ENCODE results near the gene TAF6L. TPM values are rescaled to one million over a fixed set of nuclear protein-coding genes. Genes with fewer than 3 reads are reported as not detected.

Gene TAF6L
- total and polyA plus RNA-seq, 9 of the 15 experiments (the other 6 are each of a cell fraction or from before 2014, with no cell fraction given), result 0.04 to 45.5 (median 20.8) TPM

DNA sequence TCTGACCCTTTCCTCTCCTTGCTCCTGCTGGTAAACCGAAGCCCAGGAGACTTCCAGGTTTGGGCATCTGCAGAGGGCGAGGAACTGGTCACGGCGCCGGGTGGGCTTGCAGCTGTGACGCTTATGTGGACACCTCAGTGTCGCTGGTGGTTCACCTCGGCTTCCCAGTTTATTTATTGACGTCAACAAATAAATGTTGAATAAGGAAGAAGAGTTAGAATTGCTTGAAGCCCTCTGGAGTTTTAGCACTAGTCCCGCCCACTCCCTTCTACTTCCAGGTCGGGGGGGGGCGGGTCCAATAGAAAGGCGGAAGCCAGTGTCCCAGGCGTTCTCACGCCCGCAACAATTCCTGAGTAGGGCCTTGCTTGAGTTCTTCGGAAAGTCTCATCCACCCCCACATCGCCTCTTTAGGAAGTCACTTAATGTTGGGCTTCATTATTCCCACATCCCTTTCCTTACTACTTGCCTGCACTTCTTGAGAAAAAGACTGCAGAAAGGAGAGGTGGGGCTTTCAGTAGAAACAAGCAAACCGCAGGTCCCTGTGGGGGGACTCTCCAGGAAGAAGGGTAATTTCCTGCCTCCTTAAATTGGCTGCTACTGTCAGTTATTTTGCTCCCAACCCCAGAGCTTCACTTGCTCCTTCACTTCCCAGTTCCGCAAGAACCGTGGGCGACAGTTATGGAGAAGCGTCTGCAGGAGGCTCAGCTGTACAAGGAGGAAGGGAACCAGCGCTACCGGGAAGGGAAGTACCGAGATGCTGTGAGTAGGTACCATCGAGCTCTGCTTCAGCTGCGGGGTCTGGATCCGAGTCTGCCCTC lies 42.8 kb upstream of the TAF6L start, which contains the start of gene TTC9C (continued):
- TF ChIP-seq SIX5 (IDR thresholded peaks at IDR 0.05; ENCODE audit: borderline replicate concordance in 1 of 2, insufficient read depth in 1 of 2, low read depth in 1 of 2, low read length in 2 of 2) (no peak), FOXP1 (CRISPR knock-in tag; IDR thresholded peaks at IDR 0.05) (no peak), NCOA6 (IDR thresholded peaks at IDR 0.05) (no peak), ZNF217 (CRISPR knock-in tag; IDR thresholded peaks at IDR 0.05) (no peak), OTX1 (CRISPR knock-in tag; IDR thresholded peaks at IDR 0.05) (no peak), E2F8 (IDR thresholded peaks at IDR 0.05; ENCODE audit: low read depth, partially characterized antibody) (peak; percentile 87), ARNT (IDR thresholded peaks at IDR 0.05) (no peak), FOXA1 (IDR thresholded peaks at IDR 0.05; ENCODE audit: borderline replicate concordance) (no peak)
- TF ChIP-seq, protein P1, sequence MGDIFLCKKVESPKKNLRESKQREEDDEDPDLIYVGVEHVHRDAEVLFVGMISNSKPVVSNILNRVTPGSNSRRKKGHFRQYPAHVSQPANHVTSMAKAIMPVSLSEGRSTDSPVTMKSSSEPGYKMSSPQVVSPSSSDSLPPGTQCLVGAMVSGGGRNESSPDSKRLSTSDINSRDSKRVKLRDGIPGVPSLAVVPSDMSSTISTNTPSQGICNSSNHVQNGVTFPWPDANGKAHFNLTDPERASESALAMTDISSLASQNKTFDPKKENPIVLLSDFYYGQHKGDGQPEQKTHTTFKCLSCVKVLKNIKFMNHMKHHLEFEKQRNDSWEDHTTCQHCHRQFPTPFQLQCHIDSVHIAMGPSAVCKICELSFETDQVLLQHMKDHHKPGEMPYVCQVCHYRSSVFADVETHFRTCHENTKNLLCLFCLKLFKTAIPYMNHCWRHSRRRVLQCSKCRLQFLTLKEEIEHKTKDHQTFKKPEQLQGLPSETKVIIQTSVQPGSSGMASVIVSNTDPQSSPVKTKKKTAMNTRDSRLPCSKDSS (IDR thresholded peaks at IDR 0.05; ENCODE audit: low read depth, partially characterized antibody), result no peak
- TF ChIP-seq, protein P2, sequence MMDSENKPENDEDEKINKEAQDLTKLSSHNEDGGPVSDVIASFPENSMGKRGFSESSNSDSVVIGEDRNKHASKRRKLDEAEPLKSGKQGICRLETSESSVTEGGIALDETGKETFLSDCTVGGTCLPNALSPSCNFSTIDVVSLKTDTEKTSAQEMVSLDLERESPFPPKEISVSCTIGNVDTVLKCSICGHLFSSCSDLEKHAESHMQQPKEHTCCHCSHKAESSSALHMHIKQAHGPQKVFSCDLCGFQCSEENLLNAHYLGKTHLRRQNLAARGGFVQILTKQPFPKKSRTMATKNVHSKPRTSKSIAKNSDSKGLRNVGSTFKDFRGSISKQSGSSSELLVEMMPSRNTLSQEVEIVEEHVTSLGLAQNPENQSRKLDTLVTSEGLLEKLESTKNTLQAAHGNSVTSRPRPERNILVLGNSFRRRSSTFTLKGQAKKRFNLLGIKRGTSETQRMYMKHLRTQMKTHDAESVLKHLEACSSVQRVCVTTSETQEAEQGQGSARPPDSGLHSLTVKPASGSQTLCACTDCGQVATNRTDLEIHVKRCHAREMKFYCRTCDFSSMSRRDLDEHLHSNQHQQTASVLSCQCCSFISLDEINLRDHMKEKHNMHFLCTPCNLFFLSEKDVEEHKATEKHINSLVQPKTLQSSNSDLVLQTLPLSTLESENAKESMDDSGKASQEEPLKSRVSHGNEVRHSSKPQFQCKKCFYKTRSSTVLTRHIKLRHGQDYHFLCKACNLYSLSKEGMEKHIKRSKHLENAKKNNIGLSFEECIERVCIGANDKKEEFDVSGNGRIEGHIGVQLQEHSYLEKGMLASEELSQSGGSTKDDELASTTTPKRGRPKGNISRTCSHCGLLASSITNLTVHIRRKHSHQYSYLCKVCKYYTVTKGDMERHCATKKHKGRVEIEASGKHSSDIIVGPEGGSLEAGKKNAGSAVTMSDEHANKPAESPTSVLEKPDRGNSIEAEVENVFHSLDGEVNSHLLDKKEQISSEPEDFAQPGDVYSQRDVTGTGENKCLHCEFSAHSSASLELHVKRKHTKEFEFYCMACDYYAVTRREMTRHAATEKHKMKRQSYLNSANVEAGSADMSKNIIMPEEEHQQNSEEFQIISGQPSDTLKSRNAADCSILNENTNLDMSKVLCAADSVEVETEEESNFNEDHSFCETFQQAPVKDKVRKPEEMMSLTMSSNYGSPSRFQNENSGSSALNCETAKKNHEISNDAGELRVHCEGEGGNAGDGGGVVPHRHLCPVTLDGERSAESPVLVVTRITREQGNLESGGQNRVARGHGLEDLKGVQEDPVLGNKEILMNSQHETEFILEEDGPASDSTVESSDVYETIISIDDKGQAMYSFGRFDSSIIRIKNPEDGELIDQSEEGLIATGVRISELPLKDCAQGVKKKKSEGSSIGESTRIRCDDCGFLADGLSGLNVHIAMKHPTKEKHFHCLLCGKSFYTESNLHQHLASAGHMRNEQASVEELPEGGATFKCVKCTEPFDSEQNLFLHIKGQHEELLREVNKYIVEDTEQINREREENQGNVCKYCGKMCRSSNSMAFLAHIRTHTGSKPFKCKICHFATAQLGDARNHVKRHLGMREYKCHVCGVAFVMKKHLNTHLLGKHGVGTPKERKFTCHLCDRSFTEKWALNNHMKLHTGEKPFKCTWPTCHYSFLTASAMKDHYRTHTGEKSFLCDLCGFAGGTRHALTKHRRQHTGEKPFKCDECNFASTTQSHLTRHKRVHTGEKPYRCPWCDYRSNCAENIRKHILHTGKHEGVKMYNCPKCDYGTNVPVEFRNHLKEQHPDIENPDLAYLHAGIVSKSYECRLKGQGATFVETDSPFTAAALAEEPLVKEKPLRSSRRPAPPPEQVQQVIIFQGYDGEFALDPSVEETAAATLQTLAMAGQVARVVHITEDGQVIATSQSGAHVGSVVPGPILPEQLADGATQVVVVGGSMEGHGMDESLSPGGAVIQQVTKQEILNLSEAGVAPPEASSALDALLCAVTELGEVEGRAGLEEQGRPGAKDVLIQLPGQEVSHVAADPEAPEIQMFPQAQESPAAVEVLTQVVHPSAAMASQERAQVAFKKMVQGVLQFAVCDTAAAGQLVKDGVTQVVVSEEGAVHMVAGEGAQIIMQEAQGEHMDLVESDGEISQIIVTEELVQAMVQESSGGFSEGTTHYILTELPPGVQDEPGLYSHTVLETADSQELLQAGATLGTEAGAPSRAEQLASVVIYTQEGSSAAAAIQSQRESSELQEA (IDR thresholded peaks at IDR 0.05; ENCODE audit: low read depth), result no peak
- TF ChIP-seq, protein P3, sequence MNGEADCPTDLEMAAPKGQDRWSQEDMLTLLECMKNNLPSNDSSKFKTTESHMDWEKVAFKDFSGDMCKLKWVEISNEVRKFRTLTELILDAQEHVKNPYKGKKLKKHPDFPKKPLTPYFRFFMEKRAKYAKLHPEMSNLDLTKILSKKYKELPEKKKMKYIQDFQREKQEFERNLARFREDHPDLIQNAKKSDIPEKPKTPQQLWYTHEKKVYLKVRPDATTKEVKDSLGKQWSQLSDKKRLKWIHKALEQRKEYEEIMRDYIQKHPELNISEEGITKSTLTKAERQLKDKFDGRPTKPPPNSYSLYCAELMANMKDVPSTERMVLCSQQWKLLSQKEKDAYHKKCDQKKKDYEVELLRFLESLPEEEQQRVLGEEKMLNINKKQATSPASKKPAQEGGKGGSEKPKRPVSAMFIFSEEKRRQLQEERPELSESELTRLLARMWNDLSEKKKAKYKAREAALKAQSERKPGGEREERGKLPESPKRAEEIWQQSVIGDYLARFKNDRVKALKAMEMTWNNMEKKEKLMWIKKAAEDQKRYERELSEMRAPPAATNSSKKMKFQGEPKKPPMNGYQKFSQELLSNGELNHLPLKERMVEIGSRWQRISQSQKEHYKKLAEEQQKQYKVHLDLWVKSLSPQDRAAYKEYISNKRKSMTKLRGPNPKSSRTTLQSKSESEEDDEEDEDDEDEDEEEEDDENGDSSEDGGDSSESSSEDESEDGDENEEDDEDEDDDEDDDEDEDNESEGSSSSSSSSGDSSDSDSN (IDR thresholded peaks at IDR 0.05; ENCODE audit: borderline replicate concordance in 1 of 2, low read depth in 2 of 2, low read length in 2 of 2), result 0 out of 4 replicates have a peak, but pooled peaks of 1 of the 2 experiments have one; percentile 66
